Astrocyte of the cerebellum (primary cell): ENCODE measurements around the gene MOCS1.

Experiments
- DNase-seq: peaks from one replicate; pipeline ENCODE4 v3.0.0-alpha.2; 2011; ENCODE audit warnings: low read depth
- H3K4me3 ChIP-seq: 2 replicates; pipeline ENCODE4 v1.5.1; 2011; ENCODE audit warnings: mild to moderate bottlenecking, low read depth, low read length, moderate library complexity
- in situ Hi-C: cut with HindIII; loops from 2 replicates; pipeline ENCODE4 v1.10.0; 2017; ENCODE audit warnings: low sequenced_read_pairs
- TF ChIP-seq, protein P1 (sequence below): IDR thresholded peaks from 2 replicates; pipeline ENCODE4 v1.5.1; 2012; ENCODE audit warnings: low read length, low read depth, moderate library complexity, mild to moderate bottlenecking; ENCODE audit errors: missing control alignments

Gene MOCS1

DNA sequence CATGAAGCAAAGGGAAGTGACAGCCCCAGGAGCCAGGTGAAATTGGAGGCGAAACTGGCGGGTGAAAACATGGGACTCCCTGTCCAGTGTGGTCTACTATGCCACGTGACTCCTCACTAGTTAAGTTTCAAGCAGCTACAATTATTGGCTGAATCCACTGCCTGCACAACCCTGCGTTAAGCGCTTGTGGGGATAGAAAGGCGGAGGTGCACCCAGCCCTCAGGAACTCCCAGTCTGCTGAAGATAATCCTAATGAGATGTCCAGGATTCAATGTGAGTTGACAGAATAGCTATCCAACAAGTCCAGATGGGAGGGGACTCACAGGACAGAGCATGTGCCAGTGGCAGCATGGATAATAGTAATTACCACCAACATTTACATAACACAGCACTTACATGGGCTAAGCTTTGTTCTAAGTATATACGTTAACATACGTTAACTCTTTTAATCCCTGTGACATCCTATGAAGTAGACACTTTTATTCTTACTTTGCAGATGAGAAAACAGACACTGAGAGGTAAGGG lies 1.8 kb downstream of the MOCS1 start:
- DNase-seq: no peak
- in situ Hi-C loops: no loop called here
- TF ChIP-seq, protein P1, sequence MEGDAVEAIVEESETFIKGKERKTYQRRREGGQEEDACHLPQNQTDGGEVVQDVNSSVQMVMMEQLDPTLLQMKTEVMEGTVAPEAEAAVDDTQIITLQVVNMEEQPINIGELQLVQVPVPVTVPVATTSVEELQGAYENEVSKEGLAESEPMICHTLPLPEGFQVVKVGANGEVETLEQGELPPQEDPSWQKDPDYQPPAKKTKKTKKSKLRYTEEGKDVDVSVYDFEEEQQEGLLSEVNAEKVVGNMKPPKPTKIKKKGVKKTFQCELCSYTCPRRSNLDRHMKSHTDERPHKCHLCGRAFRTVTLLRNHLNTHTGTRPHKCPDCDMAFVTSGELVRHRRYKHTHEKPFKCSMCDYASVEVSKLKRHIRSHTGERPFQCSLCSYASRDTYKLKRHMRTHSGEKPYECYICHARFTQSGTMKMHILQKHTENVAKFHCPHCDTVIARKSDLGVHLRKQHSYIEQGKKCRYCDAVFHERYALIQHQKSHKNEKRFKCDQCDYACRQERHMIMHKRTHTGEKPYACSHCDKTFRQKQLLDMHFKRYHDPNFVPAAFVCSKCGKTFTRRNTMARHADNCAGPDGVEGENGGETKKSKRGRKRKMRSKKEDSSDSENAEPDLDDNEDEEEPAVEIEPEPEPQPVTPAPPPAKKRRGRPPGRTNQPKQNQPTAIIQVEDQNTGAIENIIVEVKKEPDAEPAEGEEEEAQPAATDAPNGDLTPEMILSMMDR: no peak
- no peak overlapping the region for H3K4me3 ChIP-seq

DNA sequence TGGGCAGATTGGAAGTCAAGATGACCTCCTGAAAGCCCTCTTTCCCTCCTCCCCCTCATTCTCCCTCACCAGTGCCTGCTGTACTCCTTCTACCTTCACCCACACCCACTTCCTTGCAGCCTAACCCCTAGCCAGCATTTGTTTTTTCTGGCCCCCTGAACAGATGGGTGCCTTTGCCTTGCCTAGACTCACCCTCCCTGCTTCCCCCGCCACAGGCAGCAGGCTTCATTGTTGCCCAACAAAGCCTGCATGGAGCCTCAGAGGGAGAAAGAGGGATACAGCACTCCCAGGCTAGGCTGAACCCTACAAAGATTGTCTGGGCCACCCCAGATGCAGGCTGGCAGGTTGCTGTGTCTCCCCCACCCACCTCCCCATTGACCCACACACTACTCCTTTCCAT lies 2.7 kb downstream of the MOCS1 start:
- in situ Hi-C loops: no loop called here
- DNase-seq: no peak
- TF ChIP-seq, protein P1: no peak
- H3K4me3 ChIP-seq: no peak overlapping the region

DNA sequence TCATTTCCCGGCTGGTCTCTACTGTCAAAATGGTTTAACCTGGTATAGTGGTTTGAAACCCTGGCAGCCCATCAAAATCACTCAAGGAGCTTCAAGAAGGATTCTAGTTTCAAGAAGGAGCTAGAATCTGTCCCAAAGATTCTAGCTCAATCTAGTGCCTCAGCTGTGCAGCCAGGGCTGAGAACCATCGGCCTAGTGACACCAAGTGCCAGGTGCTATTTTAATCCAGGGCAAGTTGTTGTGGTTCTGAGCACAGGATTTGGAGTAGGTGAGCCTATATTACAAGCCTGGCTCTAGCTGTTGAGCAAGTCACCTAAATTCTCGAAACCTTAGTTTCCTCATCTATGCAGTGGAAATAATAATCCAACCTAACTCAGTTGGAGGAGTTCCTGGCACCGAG lies 3.7 kb downstream of the MOCS1 start:
- TF ChIP-seq, protein P1: no peak
- no peak overlapping the region for H3K4me3 ChIP-seq
- no peak for DNase-seq
- in situ Hi-C loops: no loop called here

DNA sequence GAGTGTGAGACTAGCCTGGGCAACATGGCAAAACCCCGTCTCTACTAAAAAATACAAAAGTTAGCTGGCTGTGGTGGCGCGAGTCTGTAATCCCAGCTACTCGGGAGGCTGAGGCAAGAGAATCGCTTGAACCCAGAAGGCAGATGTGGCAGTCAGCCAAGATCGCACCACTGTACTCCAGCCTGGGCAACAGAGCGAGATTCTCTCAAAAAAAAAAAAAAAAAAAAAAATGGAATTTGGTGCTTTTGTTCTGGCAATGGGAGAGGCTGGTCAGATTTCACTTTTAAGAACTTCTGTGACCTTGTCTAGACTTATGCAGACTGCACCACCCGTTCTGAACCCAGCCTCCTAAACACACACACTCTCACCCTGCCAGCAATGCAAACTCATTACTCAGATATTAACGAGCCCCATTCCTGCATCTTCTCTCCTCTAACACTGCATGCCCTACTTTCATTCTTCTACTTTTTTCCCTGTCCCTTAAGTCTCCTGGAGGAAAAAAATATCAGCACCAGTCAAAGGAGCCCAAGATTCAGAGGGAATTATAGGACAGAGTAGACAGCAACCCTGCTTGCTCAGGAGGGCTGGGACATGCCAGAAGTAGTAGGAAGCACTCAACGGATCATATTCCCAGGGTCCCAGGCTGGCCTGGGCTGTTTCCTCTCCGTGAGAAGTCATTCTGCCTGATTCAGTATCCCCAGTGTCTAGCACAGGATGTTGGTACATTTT lies 4.4 kb downstream of the MOCS1 start:
- no peak overlapping the region for H3K4me3 ChIP-seq
- no peak for DNase-seq
- in situ Hi-C loops: no loop called here
- TF ChIP-seq, protein P1: no peak

DNA sequence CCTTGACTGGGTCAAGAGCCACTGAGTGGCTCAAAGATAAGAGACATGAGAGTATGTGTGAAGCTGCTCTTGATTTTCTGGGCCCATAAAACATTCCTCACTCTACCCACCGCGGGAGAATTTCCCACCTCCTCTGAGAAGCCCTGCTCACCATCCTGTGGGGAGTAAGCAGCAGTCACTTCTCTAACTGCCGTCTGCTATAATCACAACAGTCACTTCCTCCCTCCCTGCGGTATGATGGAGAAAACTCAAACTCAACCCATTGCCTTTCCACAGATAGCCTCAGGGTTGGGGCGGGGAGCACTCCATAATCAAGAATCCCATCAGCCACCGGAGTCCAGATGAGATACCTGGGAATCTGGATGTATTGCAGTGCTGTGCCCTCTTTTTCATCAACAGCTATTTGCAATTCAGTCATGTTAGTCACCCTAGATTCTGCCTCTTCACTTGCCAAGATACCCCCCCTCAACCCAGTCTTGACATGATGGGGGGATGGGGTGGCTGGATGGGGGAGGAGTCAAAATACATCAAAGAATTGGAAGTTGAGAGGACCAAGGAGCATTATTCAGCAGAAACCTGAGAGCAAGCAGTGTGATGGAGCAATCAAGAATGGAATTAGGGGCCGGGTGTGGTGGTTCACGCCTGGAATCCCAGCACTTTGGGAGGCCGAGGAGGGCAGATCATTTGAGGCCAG lies 5.1 kb downstream of the MOCS1 start:
- H3K4me3 ChIP-seq: no peak overlapping the region
- DNase-seq: no peak
- TF ChIP-seq, protein P1: no peak
- in situ Hi-C loops: no loop called here

DNA sequence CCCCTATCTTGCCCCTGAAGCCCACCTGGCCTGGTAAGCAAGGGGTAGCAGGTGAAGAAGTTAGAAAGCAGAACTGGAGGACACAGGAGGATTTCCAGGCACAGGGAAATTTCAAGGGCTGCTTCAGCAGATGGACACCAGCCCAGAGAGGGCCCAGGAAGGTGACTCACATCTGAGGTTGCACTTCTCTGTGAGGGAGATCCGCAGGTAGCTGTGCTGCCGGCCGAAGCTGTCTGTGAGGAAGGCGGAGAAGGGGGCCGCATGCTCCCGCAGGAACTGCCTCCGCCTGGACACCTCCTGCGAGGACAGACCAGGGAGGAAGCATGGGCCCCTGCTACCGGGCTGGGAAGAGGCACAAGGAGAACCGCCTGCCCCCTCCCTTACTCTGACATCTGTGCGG lies 7.1 kb downstream of the MOCS1 start:
- no peak for DNase-seq
- in situ Hi-C loops: no loop called here
- H3K4me3 ChIP-seq: no peak overlapping the region
- TF ChIP-seq, protein P1: no peak
